ENCODE results near the gene MYO3A.

- TF ChIP-seq CTCF (IDR thresholded peaks at IDR 0.05; ENCODE audit: low read depth, low read length) (no peak), POLR2A (IDR thresholded peaks at IDR 0.05; ENCODE audit: extremely low read depth, insufficient read length) (no peak), MAX (IDR thresholded peaks at IDR 0.05; ENCODE audit: low read depth, low read length) (no peak), MYC (IDR thresholded peaks at IDR 0.05; ENCODE audit: low read depth, low read length) (no peak)
Measured at GRCh38 chr10:26215935-26216584, 282.0 kb downstream of the MYO3A start.
